Activated gamma-delta T cell treated with anti-CD3 and anti-CD28 coated beads, Interleukin-2, amount 50 U/mL, for 16 hours (primary cell): Measurements from ENCODE around the gene FAM117B.
"Not testable (repeated sequence)": the region's sequence is repeated elsewhere in the genome, so short reads cannot be mapped to it uniquely, and the experiment has no call there.

ENCODE experiments used
- DNase-seq: peaks from one replicate; pipeline ENCODE4 v3.0.0-alpha.2; 2020; ENCODE audit warnings: low read depth

The FAM117B gene

DNA sequence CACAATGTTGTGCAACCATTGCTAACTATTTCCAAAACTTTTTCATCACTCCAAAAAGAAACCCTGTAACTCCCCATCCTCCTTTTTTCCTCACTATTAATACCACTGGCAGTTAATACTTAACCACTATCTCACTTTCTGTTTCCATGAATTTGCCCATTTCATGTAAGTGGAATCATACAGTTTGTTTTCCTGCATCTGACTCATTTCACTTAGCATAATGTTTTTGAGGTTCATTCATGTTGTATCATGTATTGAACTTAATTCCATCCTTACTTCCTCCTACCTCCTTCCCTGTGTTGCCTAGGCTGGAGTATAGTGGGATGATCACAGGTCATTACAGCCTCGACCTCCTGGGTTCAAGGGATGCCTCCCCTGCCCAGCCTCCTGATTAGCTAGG is 68.3 kb downstream of the FAM117B start:
- DNase-seq = no peak

DNA sequence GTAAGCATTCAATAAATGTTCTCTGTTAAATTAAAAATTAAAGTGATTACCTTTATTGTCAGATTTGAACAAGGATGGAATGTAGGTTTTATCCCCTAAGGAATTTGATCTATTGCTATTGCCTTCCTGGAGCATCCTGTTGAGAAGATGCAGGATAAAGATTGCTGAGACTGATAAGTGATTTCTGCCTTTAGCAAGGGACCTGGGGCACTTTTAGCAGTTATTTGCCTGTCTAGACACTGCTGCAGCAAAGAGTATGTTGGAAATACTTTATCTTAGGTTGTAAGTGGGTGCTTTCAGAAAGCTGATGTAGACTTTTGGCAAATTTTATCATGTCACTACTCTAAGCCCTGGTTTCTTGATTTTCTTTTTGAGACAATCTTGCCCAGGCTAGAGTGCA is 69.5 kb downstream of the FAM117B start:
- no peak for DNase-seq

DNA sequence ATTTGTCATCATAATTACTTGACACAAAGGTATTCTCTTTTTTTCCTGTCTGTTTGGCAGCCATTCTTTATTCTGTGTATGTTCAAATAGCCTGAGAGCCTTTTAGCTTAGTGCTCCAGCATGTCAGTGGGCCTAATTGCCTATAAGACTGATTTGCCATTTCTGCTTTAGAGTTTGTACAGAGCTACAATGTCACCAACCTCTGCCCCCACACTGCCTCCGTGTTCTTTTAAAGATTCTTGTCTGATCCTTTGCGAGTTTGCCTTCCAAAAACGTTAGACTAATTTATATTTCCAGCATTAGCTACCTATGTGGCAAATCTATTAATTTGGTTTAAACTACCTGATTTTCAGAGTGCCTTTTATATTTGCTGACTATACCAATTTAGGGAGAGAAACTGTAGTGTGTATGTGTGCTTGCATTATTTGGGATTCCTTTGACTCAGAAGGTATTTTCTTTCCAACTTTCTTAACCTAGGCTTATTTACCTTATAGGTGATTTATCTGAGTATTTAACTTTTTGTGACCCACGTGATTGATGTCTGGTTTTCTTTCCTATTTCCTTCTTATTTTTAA is 70.8 kb downstream of the FAM117B start:
- DNase-seq = no peak

DNA sequence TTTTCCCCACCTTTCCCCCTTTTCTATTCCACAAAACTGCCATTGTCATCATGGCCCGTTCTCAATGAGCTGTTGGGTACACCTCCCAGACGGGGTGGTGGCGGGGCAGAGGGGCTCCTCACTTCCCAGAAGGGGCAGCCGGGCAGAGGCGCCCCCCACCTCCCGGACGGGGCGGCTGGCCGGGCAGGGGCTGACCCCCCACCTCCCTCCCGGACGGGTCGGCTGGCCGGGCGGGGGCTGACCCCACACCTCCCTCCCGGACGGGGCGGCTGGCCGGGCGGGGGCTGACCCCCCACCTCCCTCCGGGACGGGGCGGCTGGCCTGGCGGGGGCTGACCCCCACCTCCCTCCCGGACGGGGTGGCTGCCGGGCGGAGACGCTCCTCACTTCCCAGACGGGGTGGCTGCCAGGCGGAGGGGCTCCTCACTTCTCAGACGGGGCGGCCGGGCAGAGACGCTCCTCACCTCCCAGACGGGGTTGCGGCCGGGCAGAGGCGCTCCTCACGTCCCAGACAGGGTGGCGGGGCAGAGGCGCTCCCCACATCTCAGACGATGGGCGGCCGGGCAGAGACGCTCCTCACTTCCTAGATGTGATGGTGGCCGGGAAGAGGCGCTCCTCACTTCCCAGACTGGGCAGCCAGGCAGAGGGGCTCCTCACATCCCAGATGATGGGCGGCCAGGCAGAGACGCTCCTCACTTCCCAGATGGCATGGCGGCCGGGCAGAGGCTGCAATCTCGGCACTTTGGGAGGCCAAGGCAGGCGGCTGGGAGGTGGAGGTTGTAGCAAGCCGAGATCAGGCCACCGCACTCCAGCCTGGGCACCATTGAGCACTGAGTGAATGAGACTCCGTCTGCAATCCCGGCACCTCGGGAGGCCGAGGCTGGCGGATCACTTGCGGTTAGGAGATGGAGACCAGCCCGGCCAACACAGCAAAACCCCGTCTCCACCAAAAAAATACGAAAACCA is 80.5 kb downstream of the FAM117B start:
- not testable (repeated sequence) for DNase-seq

GRCh38 chr2:202716114-202716718 is 81.4 kb downstream of the FAM117B start:
- no peak for DNase-seq

GRCh38 chr2:202716953-202717597 is 82.3 kb downstream of the FAM117B start:
- no peak for DNase-seq

- DNase-seq = no peak
Observed at GRCh38 chr2:202717598-202718310, 83.0 kb downstream of the FAM117B start.

- DNase-seq = no peak
Observed at GRCh38 chr2:202718614-202719013, 83.8 kb downstream of the FAM117B start.

DNA sequence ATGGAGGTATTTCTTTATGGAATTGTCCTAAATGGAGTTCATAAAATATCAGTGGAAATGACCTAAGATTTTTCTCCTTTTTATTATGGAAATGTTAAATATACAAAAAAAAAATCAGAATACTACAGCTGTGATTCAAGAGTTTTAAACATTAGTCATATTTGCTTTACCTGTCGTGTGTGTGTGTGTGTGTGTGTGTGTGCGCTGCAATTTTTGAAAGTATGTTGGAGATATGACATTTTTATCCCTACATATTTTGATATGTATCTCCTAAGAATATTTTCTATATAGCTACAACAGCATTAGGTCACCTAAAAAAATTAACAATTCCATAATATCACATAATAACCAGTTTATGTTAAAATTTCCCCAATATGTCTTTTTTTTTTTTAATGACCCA is 85.5 kb downstream of the FAM117B start:
- no peak for DNase-seq

DNA sequence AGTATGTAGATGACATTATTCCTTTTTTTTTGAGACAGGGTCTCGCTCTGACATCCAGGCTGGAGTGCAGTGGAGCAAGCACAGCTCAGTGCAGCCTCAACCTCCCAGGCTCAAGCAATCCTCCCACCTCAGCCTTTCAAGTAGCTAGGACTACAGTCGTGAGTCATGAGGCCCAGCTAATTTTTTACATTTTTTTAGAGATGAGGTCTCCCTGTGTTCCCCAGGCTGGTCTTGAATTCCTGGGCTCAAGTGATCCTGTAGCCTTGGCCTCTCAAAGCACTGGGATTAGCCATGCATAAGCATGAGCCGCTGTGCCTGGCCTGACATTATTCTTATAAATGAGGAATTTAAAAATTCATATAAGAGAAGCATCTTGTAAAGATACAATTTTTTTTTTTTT is 86.9 kb downstream of the FAM117B start:
- no peak for DNase-seq

- no peak for DNase-seq
Observed at GRCh38 chr2:202723746-202724145, 89.0 kb downstream of the FAM117B start.

DNA sequence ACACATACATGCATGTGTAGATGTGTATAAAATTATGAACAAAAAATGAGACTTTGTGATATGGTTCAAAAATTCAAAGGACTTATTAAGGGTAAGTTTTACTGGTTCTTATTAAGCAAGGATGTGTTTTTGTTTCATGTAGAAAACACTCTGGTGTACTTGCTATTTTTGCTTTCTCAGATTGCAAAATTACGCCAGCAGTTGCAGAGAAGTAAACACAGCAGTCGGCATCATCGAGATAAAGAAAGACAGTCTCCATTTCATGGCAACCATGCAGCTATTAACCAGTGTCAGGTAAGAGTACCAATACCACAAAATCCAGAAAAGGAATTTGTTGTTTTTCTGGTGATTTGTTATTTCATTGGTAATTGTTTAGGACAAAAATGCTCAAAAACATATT is 91.3 kb downstream of the FAM117B start:
- no peak for DNase-seq

GRCh38 chr2:202736826-202737225 is 102.1 kb downstream of the FAM117B start:
- DNase-seq = no peak

DNA sequence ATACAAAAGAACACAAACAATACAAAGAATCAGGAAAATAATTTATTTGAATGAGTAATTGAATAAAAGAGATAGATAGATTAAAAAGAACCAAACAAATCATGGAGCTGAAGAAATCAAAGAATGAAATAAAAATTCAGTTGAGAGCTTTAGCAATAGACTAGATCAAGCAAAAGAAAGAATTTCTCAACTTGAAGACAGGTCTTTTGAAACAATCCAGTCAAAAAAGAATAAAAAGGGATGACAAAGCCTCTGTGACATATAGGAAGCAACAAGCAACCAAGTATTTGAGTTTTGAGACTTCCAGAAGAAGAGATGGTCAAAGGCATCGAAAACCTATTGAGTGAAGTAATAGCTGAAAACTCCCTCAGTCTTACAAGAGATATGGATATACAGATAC is 108.8 kb downstream of the FAM117B start:
- DNase-seq = no peak

DNA sequence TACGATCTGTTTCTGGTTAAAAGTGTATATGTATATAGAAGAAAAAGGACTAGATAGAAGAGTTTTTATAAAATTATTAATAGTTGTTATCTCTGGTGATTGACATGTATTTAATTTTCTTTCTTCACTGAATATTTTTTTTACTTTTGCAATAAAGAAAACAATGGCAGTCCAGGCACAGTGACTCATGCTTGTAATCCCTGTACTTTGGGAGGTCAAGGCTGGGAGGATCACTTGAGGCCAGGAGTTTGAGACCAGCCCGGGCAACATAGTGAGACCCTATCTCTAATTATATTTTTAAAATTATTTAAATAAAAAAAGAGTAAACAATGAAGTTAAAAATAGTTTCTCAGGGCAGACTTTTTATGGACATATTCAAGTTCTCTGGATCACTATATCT is 114.7 kb downstream of the FAM117B start:
- no peak for DNase-seq

DNA sequence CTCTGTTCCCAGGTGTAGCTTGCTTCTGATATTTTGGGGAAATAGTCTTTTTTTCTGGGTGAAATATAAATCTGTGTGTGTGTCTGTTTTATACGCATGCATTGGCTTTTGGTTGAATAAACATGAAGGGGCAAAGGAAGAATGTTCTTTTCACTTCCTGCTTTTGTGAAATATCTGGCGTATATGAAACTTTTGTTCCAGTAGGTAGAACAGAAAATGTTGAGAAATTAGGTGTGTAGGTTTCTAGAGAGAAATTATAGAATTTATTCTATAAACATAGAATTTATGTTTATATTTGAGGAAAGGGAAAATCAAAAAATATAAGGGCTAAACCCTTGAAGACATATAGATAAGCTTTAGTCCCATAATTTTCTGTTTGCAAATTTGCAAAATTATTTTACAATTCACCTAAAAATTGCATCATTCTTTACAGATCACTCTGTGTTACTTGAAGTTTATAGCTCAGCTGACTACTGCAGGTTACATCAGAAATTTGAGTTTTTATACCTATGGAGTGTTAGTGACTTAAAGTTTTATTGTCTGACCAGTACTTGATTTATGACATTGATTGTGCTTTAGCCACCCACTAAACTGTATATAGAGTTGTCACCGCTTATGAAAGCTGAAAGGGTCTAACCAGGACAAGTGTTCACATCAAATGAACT is 116.1 kb downstream of the FAM117B start:
- no peak for DNase-seq

GRCh38 chr2:202752071-202752470 is 117.3 kb downstream of the FAM117B start:
- no peak for DNase-seq

DNA sequence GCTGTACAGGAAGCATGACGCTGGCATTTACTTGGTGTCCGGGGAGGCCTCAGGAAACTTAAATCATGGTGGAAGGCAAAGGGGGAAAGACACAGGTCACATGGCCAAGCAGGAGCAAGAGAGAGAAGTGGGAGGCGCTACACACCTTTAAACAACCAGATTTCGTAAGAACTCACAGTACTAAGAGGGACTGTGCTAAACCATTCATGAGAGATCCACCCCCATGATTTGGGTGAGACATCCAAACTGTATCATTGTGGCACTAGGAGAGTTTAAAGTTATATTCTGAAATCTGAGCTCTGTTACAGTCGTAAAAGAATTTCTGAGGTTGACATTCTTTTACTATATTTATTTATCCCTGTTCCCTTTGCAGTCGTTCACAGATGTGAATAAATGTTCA is 120.2 kb downstream of the FAM117B start:
- DNase-seq = no peak

DNA sequence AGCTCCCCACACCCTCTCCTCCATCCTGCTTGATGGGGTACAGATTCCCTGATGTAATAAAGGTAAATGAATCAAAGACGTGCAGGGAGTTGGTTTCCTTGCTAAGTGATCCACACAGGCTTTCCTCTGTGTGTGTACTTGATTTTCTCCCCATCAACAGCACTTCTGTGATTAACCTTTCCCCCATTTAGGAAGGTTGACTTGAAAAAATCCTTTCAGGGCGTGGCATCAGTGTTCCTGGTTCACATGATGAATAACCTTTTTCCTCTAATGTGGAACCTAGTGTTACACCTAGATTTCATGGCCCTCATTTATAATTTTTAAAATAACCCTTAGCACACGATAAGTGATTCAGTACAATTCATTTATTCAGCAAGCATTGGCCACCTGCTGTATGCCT is 121.8 kb downstream of the FAM117B start:
- no peak for DNase-seq

- DNase-seq = no peak
Observed at GRCh38 chr2:202757339-202757738, 122.6 kb downstream of the FAM117B start.

DNA sequence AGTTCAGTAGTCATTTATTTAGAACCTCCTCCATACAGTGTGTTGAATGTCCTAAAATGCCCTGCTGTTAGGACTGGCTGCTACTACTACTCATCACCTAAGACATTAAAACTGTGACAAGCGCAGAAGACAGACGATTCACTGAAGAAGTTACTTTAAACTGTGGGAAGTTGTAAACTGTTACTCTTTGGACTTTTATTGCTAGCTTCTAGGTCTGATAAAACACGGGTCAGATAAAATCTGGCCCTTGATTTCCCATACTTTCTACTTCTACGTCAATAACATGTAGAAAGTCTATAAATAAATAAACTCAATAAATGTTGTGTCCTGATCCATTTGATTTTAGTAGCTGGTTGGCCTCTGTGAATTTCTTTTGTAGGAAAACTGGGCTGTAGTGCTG is 123.4 kb downstream of the FAM117B start:
- no peak for DNase-seq
